Measurements from ENCODE around the gene GSDMA.

GSDMA gene

DNA sequence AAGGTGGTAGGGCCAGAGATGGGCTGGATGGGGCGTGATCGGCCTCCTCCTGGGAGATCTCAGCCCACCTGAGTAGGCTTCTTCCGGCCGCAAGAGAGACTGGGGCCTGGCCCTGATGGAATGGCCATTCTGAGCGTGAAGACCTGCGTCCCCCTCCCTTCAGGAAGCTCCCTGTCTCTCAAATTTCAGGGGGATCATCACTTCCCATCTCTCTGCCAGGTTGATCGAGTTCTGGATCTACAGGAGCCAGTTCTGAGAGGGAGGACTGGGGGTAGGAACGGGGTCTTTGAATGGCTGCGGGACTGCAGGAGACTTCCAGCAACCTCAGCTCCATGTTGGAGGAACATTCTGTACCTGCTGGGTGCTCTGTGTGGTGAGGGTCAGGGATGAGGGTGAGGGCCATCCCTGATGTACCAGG lies 9.3 kb upstream of the GSDMA start:
- TF ChIP-seq, protein P1, sequence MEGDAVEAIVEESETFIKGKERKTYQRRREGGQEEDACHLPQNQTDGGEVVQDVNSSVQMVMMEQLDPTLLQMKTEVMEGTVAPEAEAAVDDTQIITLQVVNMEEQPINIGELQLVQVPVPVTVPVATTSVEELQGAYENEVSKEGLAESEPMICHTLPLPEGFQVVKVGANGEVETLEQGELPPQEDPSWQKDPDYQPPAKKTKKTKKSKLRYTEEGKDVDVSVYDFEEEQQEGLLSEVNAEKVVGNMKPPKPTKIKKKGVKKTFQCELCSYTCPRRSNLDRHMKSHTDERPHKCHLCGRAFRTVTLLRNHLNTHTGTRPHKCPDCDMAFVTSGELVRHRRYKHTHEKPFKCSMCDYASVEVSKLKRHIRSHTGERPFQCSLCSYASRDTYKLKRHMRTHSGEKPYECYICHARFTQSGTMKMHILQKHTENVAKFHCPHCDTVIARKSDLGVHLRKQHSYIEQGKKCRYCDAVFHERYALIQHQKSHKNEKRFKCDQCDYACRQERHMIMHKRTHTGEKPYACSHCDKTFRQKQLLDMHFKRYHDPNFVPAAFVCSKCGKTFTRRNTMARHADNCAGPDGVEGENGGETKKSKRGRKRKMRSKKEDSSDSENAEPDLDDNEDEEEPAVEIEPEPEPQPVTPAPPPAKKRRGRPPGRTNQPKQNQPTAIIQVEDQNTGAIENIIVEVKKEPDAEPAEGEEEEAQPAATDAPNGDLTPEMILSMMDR (IDR thresholded peaks at IDR 0.05; ENCODE audit: extremely low read depth, missing control alignments) = no peak
- no peak for DNase-seq (ENCODE audit: low spot score)

DNA sequence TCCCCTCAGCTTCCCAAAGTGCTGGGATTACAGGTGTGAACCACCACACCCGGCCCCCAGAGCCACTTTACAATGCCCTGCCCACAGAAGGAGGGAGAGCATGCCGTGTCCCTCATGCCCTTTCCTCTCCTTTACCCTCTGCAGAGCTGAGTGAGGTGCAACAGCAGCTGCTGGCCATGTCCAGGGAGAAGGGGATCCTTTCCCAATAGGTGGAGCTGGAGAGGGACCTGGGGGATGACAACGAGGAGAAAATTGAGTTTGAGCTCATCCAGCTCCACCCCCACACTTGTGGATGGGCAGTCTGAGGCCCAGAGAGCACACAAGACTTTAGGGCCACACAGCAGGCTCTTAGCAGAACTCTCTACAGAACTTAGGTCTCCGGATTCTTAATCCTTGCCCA lies 7.9 kb upstream of the GSDMA start:
- TF ChIP-seq, protein P1 (IDR thresholded peaks at IDR 0.05; ENCODE audit: extremely low read depth, missing control alignments) = no peak

DNA sequence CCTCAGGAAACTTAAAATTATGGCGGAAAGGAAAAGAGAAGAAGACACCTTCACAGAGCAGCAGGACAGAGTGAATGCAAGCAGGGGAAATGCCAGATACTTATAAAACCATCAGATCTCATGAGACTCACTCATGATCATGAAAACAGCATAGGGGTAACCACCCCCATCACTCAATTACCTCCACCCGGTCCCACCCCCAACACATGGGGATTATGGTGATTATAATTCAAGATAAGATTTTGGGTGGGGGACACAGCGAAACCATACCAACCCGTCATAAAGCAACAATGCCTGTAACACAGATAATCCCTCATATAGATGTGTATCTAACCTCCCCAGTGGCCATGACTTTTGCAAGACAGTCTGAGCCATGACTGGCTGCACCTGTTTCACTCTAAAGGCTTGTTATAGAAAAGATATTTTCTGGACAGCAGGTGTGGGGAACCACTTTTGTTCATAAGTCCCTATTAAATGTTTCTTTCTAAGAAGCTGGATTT lies 7.0 kb upstream of the GSDMA start:
- TF ChIP-seq, protein P1 (IDR thresholded peaks at IDR 0.05; ENCODE audit: extremely low read depth, missing control alignments) = no peak
- DNase-seq (ENCODE audit: low spot score) = no peak

More for the DNA sequence above, 7.9 kb upstream of the GSDMA start:
- DNase-seq (ENCODE audit: low spot score) = no peak

DNA sequence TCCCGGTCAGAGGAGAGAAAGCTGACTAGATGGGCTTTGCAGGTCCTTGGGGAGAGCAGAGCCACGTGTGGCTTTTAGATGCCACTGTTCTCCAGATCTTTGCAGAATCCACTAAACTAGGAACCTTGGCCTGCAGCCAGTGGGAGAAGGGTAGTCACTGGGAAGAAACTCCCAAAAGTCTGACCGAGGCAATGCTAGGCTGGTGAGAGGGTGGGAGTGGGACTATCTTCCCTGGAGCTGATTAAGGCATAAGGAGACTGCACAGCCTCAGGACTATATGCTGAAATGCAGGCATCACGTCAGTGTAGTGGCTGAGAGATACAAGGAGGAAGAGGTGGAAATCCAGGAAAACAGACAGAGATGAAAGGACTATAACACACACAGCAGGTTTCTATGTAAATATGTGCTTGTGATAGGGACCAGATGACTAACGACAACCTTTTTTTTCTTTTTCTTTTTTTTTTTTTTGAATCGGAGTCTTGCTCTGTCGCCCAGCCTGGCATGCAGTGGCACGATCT lies 2.2 kb upstream of the GSDMA start:
- TF ChIP-seq, protein P1 (IDR thresholded peaks at IDR 0.05; ENCODE audit: extremely low read depth, missing control alignments) = no peak
- no peak for DNase-seq (ENCODE audit: low spot score)

DNA sequence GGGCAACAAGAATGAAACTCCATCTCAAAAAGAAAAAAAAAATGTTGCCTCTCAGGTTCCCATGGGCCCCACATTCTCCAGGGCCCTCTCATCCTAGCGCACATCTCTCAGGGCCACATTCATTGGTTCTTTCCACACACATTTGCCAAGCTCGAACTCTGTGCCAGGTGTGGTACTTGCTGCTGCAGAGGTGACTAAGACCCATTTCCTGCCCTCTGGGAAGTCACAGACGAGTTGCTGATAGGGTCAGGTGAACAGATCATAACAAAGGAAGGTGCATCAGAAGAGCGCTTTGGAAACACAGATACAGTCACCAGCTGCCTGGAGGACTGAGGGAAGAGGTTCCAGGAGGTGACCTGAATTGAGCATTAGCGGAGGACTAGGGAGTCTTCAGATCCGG lies 1.0 kb downstream of the GSDMA start:
- TF ChIP-seq, protein P1 (IDR thresholded peaks at IDR 0.05; ENCODE audit: extremely low read depth, missing control alignments) = no peak
- no peak for DNase-seq (ENCODE audit: low spot score)

DNA sequence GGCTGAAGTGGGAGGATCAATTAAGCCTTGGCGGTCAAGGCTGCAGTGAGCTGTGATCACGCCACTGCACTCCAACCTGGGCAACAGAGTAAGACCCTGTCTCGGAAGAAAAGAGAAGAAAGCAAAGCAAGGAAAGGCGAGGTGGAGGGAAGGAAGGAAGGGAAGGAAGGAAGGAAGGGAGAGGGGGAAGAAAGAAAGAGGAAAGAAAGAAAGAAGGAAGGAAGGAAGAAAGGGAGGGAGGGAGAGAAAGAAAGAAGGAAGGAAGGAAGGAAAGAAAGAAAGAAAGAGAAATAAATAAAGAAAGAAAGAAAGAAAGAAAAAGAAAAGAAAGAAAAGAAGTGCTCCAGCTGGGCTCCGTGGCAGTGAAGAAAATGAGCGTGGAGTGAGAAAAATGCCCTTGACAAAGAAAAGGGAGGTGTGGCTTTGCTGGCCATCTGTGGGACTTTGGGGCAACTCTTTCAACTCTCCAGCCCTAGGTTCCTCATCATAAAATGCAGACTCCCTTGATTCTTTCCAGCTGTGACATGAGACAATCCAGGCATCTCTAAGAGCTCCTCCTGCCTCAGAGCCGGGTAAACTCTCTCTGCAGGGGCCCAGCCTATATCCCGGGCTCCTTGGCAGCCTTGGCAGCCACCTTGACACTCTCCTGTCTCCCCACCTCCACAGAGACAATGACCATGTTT lies 2.4 kb downstream of the GSDMA start:
- TF ChIP-seq, protein P1 (IDR thresholded peaks at IDR 0.05; ENCODE audit: extremely low read depth, missing control alignments) = no peak
- DNase-seq (ENCODE audit: low spot score) = no peak

DNA sequence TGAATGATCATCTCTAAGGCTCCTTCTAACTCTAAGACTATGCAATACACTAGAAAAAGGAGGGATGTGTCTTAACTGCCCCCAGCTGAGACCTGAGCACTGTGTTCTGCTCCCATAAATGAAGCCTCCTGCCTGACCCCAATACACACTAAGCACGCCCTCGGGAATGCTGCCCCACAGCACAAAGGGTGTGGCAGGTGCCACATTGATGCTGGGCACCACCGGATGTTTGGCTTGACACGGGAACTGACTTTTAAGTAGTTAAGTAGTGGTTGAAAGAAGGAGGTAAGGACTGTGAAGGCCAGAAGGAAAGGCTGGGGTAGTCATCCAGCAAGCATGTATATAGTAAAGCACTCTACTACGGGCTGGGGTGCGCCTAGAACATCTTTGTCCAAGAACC lies 4.0 kb downstream of the GSDMA start:
- TF ChIP-seq, protein P1 (IDR thresholded peaks at IDR 0.05; ENCODE audit: extremely low read depth, missing control alignments) = no peak
- no peak for DNase-seq (ENCODE audit: low spot score)
